Frontal cortex (tissue), 4 donors: ENCODE results near the gene NPDC1. TPM values are rescaled to one million over a fixed set of nuclear protein-coding genes. Genes with fewer than 3 reads are reported as not detected.
A peak's percentile ranks its signal among the peaks of the same experiment; 100 is the strongest.

ENCODE experiments used
- DNase-seq, 2 donors: peaks; one replicate each; pipeline ENCODE4 v3.0.0; 2012; ENCODE audit warnings: low spot score in 2 of 2
- FAIRE-seq: peaks from 2 replicates; lab custom pipeline; 2012; peaks lifted over from hg19 to GRCh38; lab: Jason Lieb, UNC
- total RNA-seq: library from RNA; depleted of rRNA; stranded (reverse); fragments of >200 nt; gene quantifications from one replicate; pipeline ENCODE4 v1.2.3, GENCODE V29; 2014
- donor health status: control.
- donor health status: control.
- donor health status: control.

Gene NPDC1
- total RNA-seq, 1 donor from 2014 or later: 16.3 TPM

GRCh38 chr9:137058521-137059234 is 12.7 kb upstream of the NPDC1 start:
- no peak for FAIRE-seq
- DNase-seq: no peak

- DNase-seq (no peak), FAIRE-seq (no peak)
Observed at GRCh38 chr9:137057545-137057944, 11.6 kb upstream of the NPDC1 start.

- DNase-seq (no peak), FAIRE-seq (no peak)
Observed at GRCh38 chr9:137056739-137057415, 10.9 kb upstream of the NPDC1 start.

- FAIRE-seq: no peak
- DNase-seq: peak; percentile 89
Observed at GRCh38 chr9:137055385-137056364, 9.7 kb upstream of the NPDC1 start.

GRCh38 chr9:137054932-137055384 is 9.0 kb upstream of the NPDC1 start:
- FAIRE-seq: no peak

GRCh38 chr9:137053944-137054931 is 8.3 kb upstream of the NPDC1 start, which contains the start of gene ENTPD2:
ENTPD2 (minus strand) TSS chr9:137054061; CDS start chr9:137053997, 64 bp downstream.
- FAIRE-seq: no peak

More at GRCh38 chr9:137054932-137055384, 9.0 kb upstream of the NPDC1 start:
- no peak for DNase-seq

GRCh38 chr9:137052998-137053943 is 7.3 kb upstream of the NPDC1 start:
- DNase-seq (no peak), FAIRE-seq (no peak)

More at GRCh38 chr9:137053944-137054931, 8.3 kb upstream of the NPDC1 start, which contains the start of gene ENTPD2:
- peak in 1 of 2 donors; percentile 76 for DNase-seq

GRCh38 chr9:137052293-137052692 is 6.3 kb upstream of the NPDC1 start:
- no peak for FAIRE-seq
- no peak for DNase-seq

GRCh38 chr9:137051145-137051724 is 5.3 kb upstream of the NPDC1 start:
- FAIRE-seq: no peak
- DNase-seq: no peak

- FAIRE-seq: no peak
- no peak for DNase-seq
Observed at GRCh38 chr9:137050570-137050969, 4.6 kb upstream of the NPDC1 start.

- DNase-seq: peak; percentile 71 to 80
- FAIRE-seq: no peak
Observed at GRCh38 chr9:137049544-137050449, 3.8 kb upstream of the NPDC1 start.

- FAIRE-seq: no peak
- DNase-seq: no peak
Observed at GRCh38 chr9:137048655-137049543, 2.9 kb upstream of the NPDC1 start.

- FAIRE-seq (no peak), DNase-seq (no peak)
Observed at GRCh38 chr9:137045294-137046087, 486 bp downstream of the NPDC1 start.

- peak in 1 of 2 donors; percentile 68 for DNase-seq
- FAIRE-seq: no peak
Observed at GRCh38 chr9:137044502-137045177, 1.3 kb downstream of the NPDC1 start.
